22Rv1 (cell line): ENCODE data around the gene PLAC8L1.

ENCODE experiments used
- H3K27ac ChIP-seq: fragments of 450-650 bp; 2 replicates; pipeline ENCODE4 v1.5.1; 2017
- CTCF ChIP-seq: fragments of 450-650 bp; IDR thresholded peaks from 2 replicates; pipeline ENCODE4 v1.5.1; 2017; ENCODE audit warnings: mild to moderate bottlenecking
- ZFX ChIP-seq: fragments of 450-650 bp; IDR thresholded peaks from 2 replicates; pipeline ENCODE4 v1.6.1; 2017; ENCODE audit warnings: antibody characterized with exemption, borderline replicate concordance

PLAC8L1 gene

GRCh38 chr5:146079695-146080373, 25.5 kb downstream of the PLAC8L1 start:
- TF ChIP-seq CTCF = no peak
- TF ChIP-seq ZFX = no peak
- H3K27ac ChIP-seq = no peak overlapping the region

- H3K27ac ChIP-seq = no peak overlapping the region
- TF ChIP-seq CTCF (no peak), ZFX (no peak)
These were observed 26.8 kb downstream of the PLAC8L1 start for GRCh38 chr5:146078566-146078965.

- TF ChIP-seq CTCF (no peak), ZFX (no peak)
These were observed 28.9 kb downstream of the PLAC8L1 start for GRCh38 chr5:146076455-146076854.

GRCh38 chr5:146076028-146076427, 29.3 kb downstream of the PLAC8L1 start:
- TF ChIP-seq CTCF (no peak), ZFX (no peak)
- no peak overlapping the region for H3K27ac ChIP-seq

More at GRCh38 chr5:146076455-146076854, 28.9 kb downstream of the PLAC8L1 start:
- no peak overlapping the region for H3K27ac ChIP-seq

- TF ChIP-seq ZFX = no peak
- no peak for TF ChIP-seq CTCF
- H3K27ac ChIP-seq = no peak overlapping the region
These were observed 32.0 kb downstream of the PLAC8L1 start for GRCh38 chr5:146073239-146073900.

GRCh38 chr5:146072595-146072994, 32.8 kb downstream of the PLAC8L1 start:
- TF ChIP-seq ZFX (no peak), CTCF (no peak)
- no peak overlapping the region for H3K27ac ChIP-seq

- no peak overlapping the region for H3K27ac ChIP-seq
- TF ChIP-seq ZFX = no peak
- TF ChIP-seq CTCF = no peak
These were observed 34.2 kb downstream of the PLAC8L1 start for GRCh38 chr5:146071171-146071570.
